GM12892 (cell line): Measurements from ENCODE around the gene PTMA.

Experiments used
- DNase-seq: peaks from one replicate; pipeline ENCODE4 v3.0.0; 2011; ENCODE audit not compliant: insufficient read length
- FAIRE-seq: peaks from 2 replicates; lab custom pipeline; 2011; peaks lifted over from hg19 to GRCh38; lab: Jason Lieb, UNC
- POLR2A ChIP-seq: IDR thresholded peaks from 2 replicates; pipeline ENCODE4 v1.6.1; 2011; ENCODE audit warnings: low read depth, low read length, control low read depth
- POLR2AphosphoS5 ChIP-seq: IDR thresholded peaks from 2 replicates; pipeline ENCODE4 v1.6.1; 2011; ENCODE audit warnings: low read depth, low read length, control low read depth
- TAF1 ChIP-seq: IDR thresholded peaks from 2 replicates; pipeline ENCODE4 v1.6.1; 2011; ENCODE audit warnings: low read depth, mild to moderate bottlenecking, control low read depth, low read length, borderline replicate concordance

PTMA gene

DNA sequence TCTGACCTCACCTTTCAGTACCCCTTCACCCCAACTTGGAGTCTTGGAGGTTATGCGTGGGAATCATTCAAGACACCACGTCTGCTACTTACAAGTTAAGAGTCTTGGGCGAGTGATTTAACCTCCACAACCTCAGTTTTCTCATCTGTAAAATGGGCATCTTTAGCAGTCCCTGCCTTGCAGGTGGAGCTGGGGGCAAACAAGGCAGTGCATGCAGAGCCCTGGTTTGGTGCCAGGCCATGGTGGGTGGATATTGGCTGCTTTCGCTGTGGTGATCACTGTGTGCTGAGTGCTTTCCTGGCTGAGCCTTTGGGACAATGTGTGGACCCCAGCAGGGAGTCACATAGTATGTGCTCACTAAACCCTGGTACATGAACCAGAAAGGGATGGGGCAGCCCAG lies 20.4 kb upstream of the PTMA start:
- DNase-seq (no peak), FAIRE-seq (no peak)
- TF ChIP-seq POLR2A (no peak), TAF1 (no peak), POLR2AphosphoS5 (no peak)

DNA sequence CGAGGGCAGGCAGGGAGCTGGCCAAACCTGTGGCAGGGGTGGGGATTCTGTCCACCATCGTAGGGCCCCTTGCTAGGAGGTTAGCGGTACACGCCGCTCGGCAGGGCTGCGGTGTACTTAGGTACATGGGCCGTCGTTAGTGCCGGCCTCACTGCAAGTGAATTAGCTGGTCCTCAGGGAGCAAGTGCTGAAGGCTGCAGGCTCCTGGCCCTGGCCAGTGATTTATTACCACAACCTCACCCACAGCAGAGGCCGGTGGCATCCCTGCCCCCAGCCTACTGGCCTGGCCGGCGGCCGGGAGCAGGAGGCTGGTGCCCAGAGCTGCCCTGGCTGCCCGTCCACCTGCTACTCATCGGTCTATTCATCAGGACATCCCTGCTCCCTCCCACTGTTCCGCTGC lies 19.6 kb upstream of the PTMA start:
- no peak for TF ChIP-seq TAF1
- TF ChIP-seq POLR2A: no peak
- TF ChIP-seq POLR2AphosphoS5: no peak
- no peak for DNase-seq
- no peak for FAIRE-seq

DNA sequence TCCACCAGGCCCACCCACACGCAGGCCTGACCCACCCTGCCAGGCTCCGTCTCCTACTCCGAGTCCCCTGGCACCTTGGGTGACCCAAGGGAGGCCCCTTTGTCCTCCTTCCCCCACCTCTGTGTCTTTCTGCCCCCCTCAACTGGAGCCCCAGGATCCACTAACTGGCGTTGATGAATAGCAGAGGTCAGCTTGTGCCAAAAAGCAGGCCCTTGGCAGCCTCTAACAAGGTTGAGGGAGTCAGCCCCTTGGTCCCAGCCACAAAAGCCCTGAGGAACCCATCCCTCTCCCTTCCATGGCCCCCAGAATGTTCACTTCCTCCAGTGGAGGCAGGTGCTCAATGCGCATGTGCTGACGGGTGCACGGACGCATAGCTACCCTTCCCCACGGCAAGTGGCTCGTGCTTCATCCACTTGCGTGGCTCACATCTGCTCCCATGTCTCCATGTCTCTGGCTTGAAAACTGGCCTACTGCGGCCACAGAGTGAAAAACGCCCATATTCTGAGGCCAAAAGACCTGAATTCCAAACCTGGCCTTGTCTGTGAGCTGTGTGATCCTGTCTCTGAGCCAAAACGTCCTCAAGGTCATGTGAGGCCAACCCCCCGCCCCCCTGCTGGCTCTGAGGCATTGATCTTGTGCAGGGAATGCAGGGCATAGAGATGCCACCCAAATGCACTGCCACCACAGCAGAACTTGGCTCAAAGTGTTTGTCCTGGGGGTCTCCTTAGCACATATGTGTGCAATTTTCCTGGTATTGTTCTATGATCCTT lies 19.0 kb upstream of the PTMA start:
- no peak for FAIRE-seq
- TF ChIP-seq POLR2AphosphoS5 (no peak), POLR2A (no peak), TAF1 (no peak)
- DNase-seq: no peak

DNA sequence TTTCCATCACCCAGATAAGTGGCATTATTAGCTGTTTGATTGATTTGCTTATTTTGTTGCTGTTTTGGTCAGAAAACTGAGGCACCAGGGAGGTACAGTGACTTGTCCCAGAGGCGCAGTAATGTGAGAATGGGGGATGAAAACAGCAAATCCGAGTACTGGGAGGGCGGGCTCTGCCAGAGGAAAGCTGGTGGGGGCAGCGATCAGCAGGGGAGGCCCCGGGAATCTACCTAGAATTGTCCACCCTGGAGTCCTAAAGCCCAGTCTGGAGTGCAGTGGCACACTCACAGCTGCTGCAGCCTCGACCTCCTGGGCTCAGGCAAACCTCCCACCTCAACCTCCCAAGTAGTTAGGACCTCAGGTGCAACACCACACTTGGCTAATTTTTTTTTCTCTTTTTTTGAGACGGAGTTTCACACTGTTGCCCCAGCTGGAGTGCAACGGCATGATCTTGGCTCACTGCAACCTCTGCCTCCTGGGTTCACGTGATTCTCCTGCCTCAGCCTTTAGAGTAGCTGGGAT lies 17.0 kb upstream of the PTMA start:
- TF ChIP-seq POLR2A (no peak), POLR2AphosphoS5 (no peak), TAF1 (no peak)
- FAIRE-seq: no peak
- DNase-seq: no peak

DNA sequence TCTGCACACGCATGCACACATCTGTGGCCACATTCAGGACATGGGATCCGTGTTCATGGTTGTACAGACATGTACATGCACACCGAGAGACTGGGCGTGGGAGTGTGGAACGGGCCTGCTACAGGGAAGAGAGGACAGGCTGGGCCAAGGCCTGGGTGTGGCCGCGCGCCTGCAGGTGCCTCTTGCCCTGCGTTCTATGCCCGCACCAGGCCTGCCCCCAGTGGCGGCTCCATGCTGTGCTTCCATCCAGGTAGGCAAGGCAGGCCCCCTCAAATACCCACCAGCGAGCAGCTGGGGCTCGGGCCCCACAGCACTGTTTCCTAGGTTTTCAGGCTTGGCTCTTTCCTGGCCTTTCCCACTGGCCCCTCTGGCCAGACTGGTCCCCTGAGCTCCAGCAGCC lies 15.5 kb upstream of the PTMA start:
- FAIRE-seq (no peak), DNase-seq (no peak)
- TF ChIP-seq TAF1 (no peak), POLR2AphosphoS5 (no peak), POLR2A (no peak)

DNA sequence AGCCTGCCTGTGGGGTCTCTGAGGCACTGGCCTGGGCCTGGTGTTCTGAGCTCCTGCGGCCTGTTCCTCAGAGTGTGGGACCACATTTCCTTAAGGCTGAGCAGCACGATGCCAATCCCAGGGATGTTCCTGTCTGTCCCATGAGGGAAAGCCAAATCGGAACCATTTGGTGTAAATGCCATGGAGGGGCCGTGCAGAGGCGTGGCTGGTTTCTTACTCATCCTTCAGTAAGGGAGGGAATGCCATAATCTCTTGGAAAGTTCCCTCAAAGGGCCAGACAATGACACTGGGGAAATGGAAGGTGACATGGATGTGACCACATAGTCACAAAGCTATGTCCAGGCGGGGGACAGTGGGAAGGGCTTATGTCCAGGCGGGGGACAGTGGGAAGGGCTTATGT lies 14.4 kb upstream of the PTMA start:
- no peak for TF ChIP-seq TAF1
- TF ChIP-seq POLR2A: no peak
- no peak for TF ChIP-seq POLR2AphosphoS5
- DNase-seq: no peak
- no peak for FAIRE-seq

DNA sequence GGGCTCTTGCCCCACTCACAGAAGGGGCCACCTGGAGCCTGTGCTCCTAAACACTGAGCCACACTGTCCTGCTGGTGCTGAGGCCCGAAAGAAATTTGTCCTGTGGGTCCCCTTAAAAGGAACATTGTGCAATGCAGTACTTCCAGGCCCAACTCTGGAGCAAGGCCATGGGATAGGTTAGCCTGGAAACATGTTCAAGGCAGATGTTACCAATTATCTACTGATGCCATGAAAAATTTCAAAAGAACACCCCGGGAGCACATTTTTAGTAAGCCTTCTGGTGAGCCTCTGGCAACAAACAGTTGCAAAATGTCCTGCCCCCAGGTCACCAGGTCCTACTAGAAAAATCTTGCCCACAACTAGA lies 12.3 kb upstream of the PTMA start:
- FAIRE-seq: no peak
- no peak for DNase-seq
- TF ChIP-seq POLR2AphosphoS5: no peak
- no peak for TF ChIP-seq POLR2A
- no peak for TF ChIP-seq TAF1

DNA sequence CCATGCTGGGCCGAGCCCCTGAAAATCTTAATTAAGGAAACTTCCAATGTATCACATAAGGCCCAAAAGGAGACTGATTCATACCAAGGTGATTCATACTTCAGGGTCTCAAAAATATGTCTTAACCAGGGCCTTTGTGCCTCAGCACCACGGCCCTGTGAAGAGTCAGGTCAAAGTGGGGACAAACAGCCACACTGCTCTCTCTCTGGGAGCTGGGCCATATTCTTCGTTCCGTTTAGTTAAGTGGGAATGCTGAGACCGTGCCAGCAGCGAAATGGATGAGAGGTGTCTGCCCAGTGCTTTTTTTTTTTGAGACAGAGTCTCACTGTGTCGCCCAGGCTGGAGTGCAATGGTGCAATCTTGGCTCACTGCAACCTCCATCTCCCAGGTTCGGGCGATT lies 9.3 kb upstream of the PTMA start:
- DNase-seq (no peak), FAIRE-seq (no peak)
- no peak for TF ChIP-seq TAF1
- TF ChIP-seq POLR2A: no peak
- no peak for TF ChIP-seq POLR2AphosphoS5

DNA sequence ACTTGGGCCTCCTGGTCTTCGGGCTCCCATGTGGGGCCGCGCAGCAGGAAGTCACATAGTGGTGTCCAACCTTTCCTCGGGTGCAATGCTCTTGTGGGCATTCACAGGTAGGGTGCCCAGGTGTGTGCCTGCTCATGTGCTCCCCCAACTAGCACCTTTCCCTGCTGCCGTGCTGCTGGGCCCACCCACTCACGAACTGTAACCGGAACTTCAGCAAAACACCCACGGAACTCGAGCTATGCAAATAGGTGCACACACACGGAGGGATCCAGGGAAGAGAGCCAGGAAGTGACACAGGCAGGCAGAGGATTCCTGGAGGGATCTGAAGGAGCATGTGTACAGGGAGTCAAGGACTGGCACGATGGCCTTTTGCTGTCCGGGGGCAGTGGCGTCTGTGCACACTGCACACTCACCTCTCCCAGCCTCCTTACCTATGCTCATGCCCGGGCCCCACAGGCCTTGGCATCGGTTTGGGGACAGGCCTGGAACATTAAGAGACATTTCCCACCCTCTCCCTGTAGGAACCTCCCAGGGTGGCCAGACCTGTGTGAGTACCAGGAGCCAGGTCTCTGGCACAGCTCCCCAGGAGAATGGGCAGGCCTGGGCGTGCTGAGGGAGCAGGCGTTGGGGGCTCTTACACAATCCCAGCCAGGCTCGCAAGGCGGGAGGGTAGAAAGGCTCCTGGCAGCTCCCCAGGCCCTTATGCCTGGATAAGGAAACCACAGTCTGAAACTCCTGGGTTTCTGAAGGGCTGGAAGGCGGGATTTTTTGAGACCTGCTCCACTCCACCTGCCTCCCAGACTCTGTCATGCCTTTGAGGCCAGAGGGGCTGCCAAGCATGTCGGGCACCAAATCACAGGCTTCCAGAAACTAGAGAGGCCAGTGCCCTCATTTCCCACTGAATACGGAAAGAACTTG lies 6.6 kb upstream of the PTMA start:
- no peak for FAIRE-seq
- DNase-seq: no peak
- TF ChIP-seq POLR2A (no peak), TAF1 (no peak), POLR2AphosphoS5 (no peak)

DNA sequence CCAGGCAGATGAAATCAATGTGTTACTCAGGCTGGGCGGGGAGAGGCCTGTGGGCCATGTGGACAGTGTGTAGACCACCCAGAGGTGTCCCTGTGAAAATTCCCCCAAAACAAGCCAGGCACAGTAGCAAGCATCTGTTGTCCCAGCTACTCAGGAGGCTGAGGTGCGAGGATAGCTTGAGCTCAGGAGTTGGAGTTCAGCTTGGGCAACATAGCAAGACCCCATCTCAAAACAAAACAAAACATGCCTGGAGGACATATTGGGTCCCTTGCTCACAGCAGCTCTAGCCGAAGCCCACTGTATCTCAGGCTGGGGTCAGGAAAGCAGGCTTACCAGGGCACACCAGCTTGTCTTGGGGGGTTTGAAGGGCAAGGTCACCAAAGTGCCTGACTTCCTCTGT lies 4.3 kb upstream of the PTMA start:
- FAIRE-seq: no peak
- DNase-seq: no peak
- TF ChIP-seq TAF1: no peak
- no peak for TF ChIP-seq POLR2A
- no peak for TF ChIP-seq POLR2AphosphoS5

DNA sequence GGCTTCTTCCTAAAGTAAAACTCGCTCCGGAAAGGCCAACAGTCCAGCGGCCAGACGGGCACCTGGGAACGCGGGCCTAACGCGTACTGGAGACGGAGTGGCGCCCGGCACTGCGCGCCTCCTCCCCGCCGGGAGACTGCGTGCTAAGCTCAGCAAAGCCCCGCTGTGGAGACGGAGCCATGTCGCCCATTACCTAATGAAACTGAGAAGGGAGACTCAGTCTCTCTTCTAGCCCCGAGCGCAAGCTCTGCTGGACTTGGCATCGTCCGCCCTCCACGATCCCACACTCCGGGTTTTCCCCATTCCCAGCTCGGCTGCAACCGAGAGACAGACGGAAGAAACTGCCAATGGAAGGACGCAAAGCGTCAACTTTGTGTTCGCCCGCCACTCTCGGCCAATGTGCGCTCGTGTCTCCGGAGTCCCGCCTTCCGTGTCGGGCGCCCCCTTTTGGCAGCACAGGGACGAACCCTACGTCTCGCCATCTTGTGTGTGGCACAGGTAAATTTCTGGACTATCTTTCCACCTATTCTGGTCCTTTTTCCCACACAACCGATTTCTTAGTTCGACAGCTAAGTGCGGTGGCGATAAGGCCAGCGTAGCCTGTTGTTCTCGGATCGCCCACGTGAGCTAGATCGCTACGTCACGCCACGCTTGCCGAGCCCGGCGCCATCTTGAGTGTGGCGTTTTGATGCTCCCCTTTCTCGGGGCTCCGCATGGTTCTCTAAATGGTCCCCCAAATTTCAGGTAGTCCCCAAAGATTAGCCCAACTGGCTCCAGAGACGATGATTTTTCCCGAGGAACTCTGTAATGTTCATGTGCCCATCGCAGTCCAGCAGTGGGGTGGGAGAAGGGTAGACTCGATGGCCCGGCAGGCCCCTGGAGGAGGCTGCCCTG lies 1.3 kb upstream of the PTMA start:
- FAIRE-seq: peak; percentile 94
- DNase-seq: peak; percentile 91
- peak; percentile 92 for TF ChIP-seq POLR2AphosphoS5
- TF ChIP-seq POLR2A: peak; percentile 84
- TF ChIP-seq TAF1: peak; percentile 100
